ENCODE measurements around the gene HPSE2. TPM values are rescaled to one million over a fixed set of nuclear protein-coding genes. Genes with fewer than 3 reads are reported as not detected.

Gene HPSE2
- total and polyA plus RNA-seq, 5 experiments from 2014 or later, result 0.07 TPM; not detected in 4

- ATAC-seq (no peak), DNase-seq (no peak)
- H3K36me3 Mint-ChIP-seq, result no peaks in the 10 kb centered on the region
- peak overlapping the region in 1 of 10 donors; percentile 12 for H3K27ac Mint-ChIP-seq
- no peaks in the 10 kb centered on the region for H3K4me1 Mint-ChIP-seq
- peaks cover 12 to 30% (median 17%) of the 10 kb centered on the region in 5 donors for H3K27me3 Mint-ChIP-seq
- POLR2A ChIA-PET, result no interaction called here
- H3K4me3 Mint-ChIP-seq, result no peak overlapping the region
- H3K9me3 Mint-ChIP-seq, result no peaks in the 10 kb centered on the region
Observed at GRCh38 chr10:98456686-98457482, 778.8 kb downstream of the HPSE2 start.

GRCh38 chr10:98456043-98456570 is 779.5 kb downstream of the HPSE2 start:
- H3K4me1 Mint-ChIP-seq, result no peaks in the 10 kb centered on the region
- POLR2A ChIA-PET, result no interaction called here
- no peak overlapping the region for H3K27ac Mint-ChIP-seq
- no peaks in the 10 kb centered on the region for H3K36me3 Mint-ChIP-seq
- H3K9me3 Mint-ChIP-seq, result no peaks in the 10 kb centered on the region
- ATAC-seq, result no peak
- H3K27me3 Mint-ChIP-seq, result peaks cover 14 to 32% (median 20%) of the 10 kb centered on the region in 5 donors
- no peak for DNase-seq
- H3K4me3 Mint-ChIP-seq, result no peak overlapping the region

GRCh38 chr10:98453729-98454128 is 781.9 kb downstream of the HPSE2 start:
- Mint-ChIP-seq H3K9me3 (no peaks in the 10 kb centered on the region), H3K36me3 (no peaks in the 10 kb centered on the region), H3K27me3 (peaks cover 14 to 25% (median 21%) of the 10 kb centered on the region in 5 donors), H3K4me1 (no peaks in the 10 kb centered on the region), H3K27ac (no peak overlapping the region), H3K4me3 (no peak overlapping the region)
- ATAC-seq (no peak), DNase-seq (no peak)
- POLR2A ChIA-PET, result interaction anchor here (0.5 kb wide), 1 partner anchor 20 kb away, joined by 3 read pairs; no protein-coding TSS in a partner anchor

DNA sequence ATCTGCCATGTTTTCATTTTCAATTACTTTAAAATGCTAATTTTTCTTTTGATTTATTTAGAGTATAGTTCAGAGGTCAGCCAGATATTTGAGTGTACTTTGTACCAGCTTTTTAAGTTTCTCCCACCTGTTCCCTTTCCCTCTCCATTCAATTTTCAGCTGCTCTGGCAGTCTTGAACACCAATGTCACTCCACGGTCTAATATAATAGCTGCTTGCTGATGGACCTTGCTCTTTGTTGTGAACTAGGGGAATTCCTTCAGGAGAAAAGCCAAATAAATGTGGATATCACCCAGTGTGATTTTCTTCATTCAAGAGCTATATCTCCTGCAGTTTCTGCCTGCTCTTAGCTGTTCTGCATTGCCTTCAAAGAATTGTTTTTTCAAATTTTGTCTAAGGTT is 785.0 kb downstream of the HPSE2 start:
- Mint-ChIP-seq H3K4me1 (peaks cover 2 to 14% (median 9%) of the 10 kb centered on the region in 4 donors), H3K4me3 (no peak overlapping the region), H3K36me3 (no peaks in the 10 kb centered on the region), H3K27me3 (peaks cover 9 to 18% (median 11%) of the 10 kb centered on the region in 5 donors), H3K9me3 (no peaks in the 10 kb centered on the region), H3K27ac (no peak overlapping the region)
- no peak for ATAC-seq
- DNase-seq, result no peak
- POLR2A ChIA-PET, result no interaction called here

- H3K4me3 Mint-ChIP-seq, result no peak overlapping the region
- peaks cover 0 to 10% (median 0%) of the 10 kb centered on the region in 3 donors for H3K36me3 Mint-ChIP-seq
- no peaks in the 10 kb centered on the region for H3K9me3 Mint-ChIP-seq
- DNase-seq, result no peak
- peaks cover 9 to 17% (median 10%) of the 10 kb centered on the region in 5 donors for H3K27me3 Mint-ChIP-seq
- H3K4me1 Mint-ChIP-seq, result peaks cover 12 to 27% (median 22%) of the 10 kb centered on the region in 4 donors
- no peak overlapping the region for H3K27ac Mint-ChIP-seq
- POLR2A ChIA-PET, result no interaction called here
- ATAC-seq, result no peak
Observed at GRCh38 chr10:98449287-98449686, 786.4 kb downstream of the HPSE2 start.

DNA sequence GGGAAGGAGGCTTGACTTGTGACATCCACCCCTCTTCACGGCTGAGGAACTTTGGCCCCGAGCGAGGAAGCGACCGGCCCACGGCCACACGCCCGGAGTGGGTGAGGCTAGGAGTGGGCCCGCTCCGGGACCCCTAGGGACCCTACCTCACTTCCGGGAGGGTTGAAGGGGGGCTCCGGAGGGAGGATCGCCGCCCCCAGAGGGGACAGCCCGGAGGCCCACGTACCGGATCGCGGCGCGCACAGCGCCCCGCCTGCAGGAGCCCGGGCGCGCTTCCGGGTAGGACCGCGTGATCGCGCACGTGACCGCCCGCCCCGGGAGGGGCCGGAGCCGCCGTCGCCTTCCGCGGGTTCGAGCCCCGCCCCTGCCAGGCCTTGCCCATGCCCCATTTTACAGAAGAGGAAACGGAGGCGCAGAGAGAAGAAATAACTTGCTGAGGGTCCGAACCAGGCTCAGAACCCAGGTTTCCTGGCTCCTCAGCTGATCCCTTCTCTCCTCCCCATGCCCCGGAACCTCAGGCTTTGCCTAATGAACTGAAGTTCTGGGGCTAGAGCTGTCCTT is 788.9 kb downstream of the HPSE2 start, which contains the start of gene HPS1:
HPS1 (minus strand) TSS at position 275 of the 561 bp plus-strand sequence. CDS start 3,695 bp downstream, outside the sequence.
- peaks cover 26 to 47% (median 44%) of the 10 kb centered on the region in 4 donors for H3K4me1 Mint-ChIP-seq
- H3K9me3 Mint-ChIP-seq, result no peaks in the 10 kb centered on the region
- peak within 1 kb of the TSS; percentile 87 to 95 (median 92) for H3K4me3 Mint-ChIP-seq
- DNase-seq (peak; percentile 61 to 86 (median 76)), ATAC-seq (peak; percentile 91 to 92)
- POLR2A ChIA-PET, result interaction anchor here (1.4 to 1.9 kb wide), 2 partner anchors 12 to 33 kb away, joined by 5 to 9 read pairs; no protein-coding TSS in a partner anchor
- H3K27ac Mint-ChIP-seq, result peak within 1 kb of the TSS; percentile 88 to 96 (median 94)
- peaks cover 5 to 34% (median 12%) of the 10 kb centered on the region in 3 donors for H3K36me3 Mint-ChIP-seq
- H3K27me3 Mint-ChIP-seq, result peaks cover under 1 to 6% (median 1%) of the 10 kb centered on the region in 5 donors

DNA sequence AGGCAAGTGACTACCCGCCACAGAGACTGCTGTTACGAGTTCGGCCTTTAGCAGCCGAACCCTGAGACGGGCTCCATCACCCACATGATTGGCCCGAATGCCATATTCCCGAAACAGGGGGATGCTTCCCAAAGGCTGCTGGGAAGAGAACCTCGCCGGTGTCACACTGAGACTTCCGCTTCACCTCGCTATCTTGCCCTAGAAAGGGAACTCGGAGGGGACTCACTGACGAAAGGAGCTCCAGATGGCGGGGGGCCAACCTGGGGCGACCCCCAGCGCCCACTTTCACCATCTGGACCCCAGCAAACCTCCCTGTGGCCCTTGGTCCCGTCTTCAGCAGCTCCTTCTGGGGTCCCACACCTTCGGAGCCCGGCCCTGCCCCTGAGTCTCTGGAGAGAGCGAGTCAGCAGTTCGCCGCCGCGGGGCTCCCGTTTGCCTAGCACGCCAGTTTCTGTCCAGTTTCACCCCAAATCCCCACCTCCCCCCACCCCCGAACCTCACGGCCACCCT is 789.4 kb downstream of the HPSE2 start:
- Mint-ChIP-seq H3K27ac (peak overlapping the region; percentile 88 to 96 (median 94)), H3K4me3 (peak overlapping the region; percentile 87 to 95 (median 91)), H3K9me3 (no peaks in the 10 kb centered on the region), H3K36me3 (peaks cover 5 to 39% (median 16%) of the 10 kb centered on the region in 3 donors), H3K4me1 (peaks cover 27 to 52% (median 49%) of the 10 kb centered on the region in 4 donors), H3K27me3 (peaks cover 0 to 6% (median 1%) of the 10 kb centered on the region in 5 donors)
- DNase-seq, result peak in 4 of 10 donors; percentile 16 to 36 (median 30)
- ATAC-seq, result peak; percentile 16 to 56
- POLR2A ChIA-PET, result interaction anchor here (1.4 to 1.9 kb wide), 2 partner anchors 12 to 32 kb away, joined by 5 to 9 read pairs; no protein-coding TSS in a partner anchor

GRCh38 chr10:98445200-98445812 is 790.3 kb downstream of the HPSE2 start:
- H3K27me3 Mint-ChIP-seq, result peaks cover 0 to 3% (median under 1%) of the 10 kb centered on the region in 5 donors
- peaks cover 5 to 44% (median 20%) of the 10 kb centered on the region in 3 donors for H3K36me3 Mint-ChIP-seq
- peaks cover 27 to 55% (median 54%) of the 10 kb centered on the region in 4 donors for H3K4me1 Mint-ChIP-seq
- DNase-seq (no peak), ATAC-seq (no peak)
- peak overlapping the region; percentile 87 to 95 (median 91) for H3K4me3 Mint-ChIP-seq
- no peaks in the 10 kb centered on the region for H3K9me3 Mint-ChIP-seq
- POLR2A ChIA-PET, result interaction anchor here (1.4 to 1.5 kb wide), 2 partner anchors 11 to 22 kb away, joined by 3 to 5 read pairs; no protein-coding TSS in a partner anchor
- peak overlapping the region; percentile 88 to 96 (median 94) for H3K27ac Mint-ChIP-seq

GRCh38 chr10:98444314-98445006 is 791.2 kb downstream of the HPSE2 start:
- H3K27ac Mint-ChIP-seq, result peak overlapping the region; percentile 28 to 96 (median 76)
- no peaks in the 10 kb centered on the region for H3K9me3 Mint-ChIP-seq
- peaks cover 5 to 53% (median 24%) of the 10 kb centered on the region in 3 donors for H3K36me3 Mint-ChIP-seq
- POLR2A ChIA-PET, result interaction anchor here (0.6 to 1.5 kb wide), 2 partner anchors 23 to 106 kb away, joined by 3 read pairs; no protein-coding TSS in a partner anchor
- H3K27me3 Mint-ChIP-seq, result peaks cover 0 to under 1% (median 0%) of the 10 kb centered on the region in 5 donors
- DNase-seq (no peak), ATAC-seq (no peak)
- peak overlapping the region; percentile 40 to 93 (median 90) for H3K4me3 Mint-ChIP-seq
- H3K4me1 Mint-ChIP-seq, result peaks cover 27 to 55% (median 54%) of the 10 kb centered on the region in 4 donors

- ATAC-seq (no peak), DNase-seq (no peak)
- H3K9me3 Mint-ChIP-seq, result no peaks in the 10 kb centered on the region
- peak overlapping the region in 1 of 10 donors; percentile 29 for H3K27ac Mint-ChIP-seq
- H3K4me1 Mint-ChIP-seq, result peaks cover 17 to 33% (median 27%) of the 10 kb centered on the region in 4 donors
- peaks cover 16 to 88% (median 49%) of the 10 kb centered on the region in 3 donors for H3K36me3 Mint-ChIP-seq
- POLR2A ChIA-PET, result no interaction called here
- H3K27me3 Mint-ChIP-seq, result no peaks in the 10 kb centered on the region
- no peak overlapping the region for H3K4me3 Mint-ChIP-seq
Observed at GRCh38 chr10:98438715-98439114, 796.9 kb downstream of the HPSE2 start.

- ATAC-seq, result no peak
- H3K9me3 Mint-ChIP-seq, result peaks cover 0 to 7% (median 0%) of the 10 kb centered on the region in 9 donors
- no peak for DNase-seq
- peaks cover 7 to 14% (median 10%) of the 10 kb centered on the region in 4 donors for H3K4me1 Mint-ChIP-seq
- POLR2A ChIA-PET, result no interaction called here
- peaks cover 23 to 87% (median 55%) of the 10 kb centered on the region in 3 donors for H3K36me3 Mint-ChIP-seq
- H3K4me3 Mint-ChIP-seq, result no peak overlapping the region
- H3K27ac Mint-ChIP-seq, result peak overlapping the region in 1 of 10 donors; percentile 11
- H3K27me3 Mint-ChIP-seq, result no peaks in the 10 kb centered on the region
Observed at GRCh38 chr10:98436704-98437103, 798.9 kb downstream of the HPSE2 start.
